GM23248 (cell line): ENCODE measurements around the gene MISP. TPM values are rescaled to one million over a fixed set of nuclear protein-coding genes. Genes with fewer than 3 reads are reported as not detected.

Experiments used
- DNase-seq: peaks from one replicate; pipeline ENCODE4 v3.0.0-alpha.2; 2015
- H2AFZ ChIP-seq: fragments of 200-600 bp; sonication (generic); 2 replicates; pipeline ENCODE4 v1.6.1; 2016; ENCODE audit warnings: antibody characterized with exemption
- H3F3A ChIP-seq: fragments of 200-600 bp; sonication (generic); 2 replicates; pipeline ENCODE4 v1.6.1; 2016; ENCODE audit warnings: mild to moderate bottlenecking, antibody characterized with exemption, mixed run types; ENCODE audit not compliant: insufficient read depth
- H3K27ac ChIP-seq: fragments of 200-600 bp; sonication (generic); 2 replicates; pipeline ENCODE4 v1.5.1; 2016; ENCODE audit warnings: mild to moderate bottlenecking
- H3K27me3 ChIP-seq: fragments of 200-600 bp; sonication (generic); replicated peaks from 2 replicates; pipeline ENCODE4 v1.6.1; 2016; ENCODE audit warnings: mild to moderate bottlenecking; ENCODE audit not compliant: insufficient read depth
- H3K36me3 ChIP-seq: fragments of 200-600 bp; sonication (generic); 2 replicates; pipeline ENCODE4 v1.6.1; 2016; ENCODE audit warnings: low read depth, mild to moderate bottlenecking
- H3K4me1 ChIP-seq: fragments of 200-600 bp; sonication (generic); 2 replicates; pipeline ENCODE4 v1.6.1; 2016; ENCODE audit warnings: mild to moderate bottlenecking; ENCODE audit not compliant: insufficient read depth
- H3K4me2 ChIP-seq: fragments of 200-600 bp; sonication (generic); one replicate; pipeline ENCODE4 v1.6.1; 2016; ENCODE audit warnings: mild to moderate bottlenecking; ENCODE audit not compliant: unreplicated experiment
- H3K4me3 ChIP-seq: fragments of 200-600 bp; sonication (generic); 2 replicates; pipeline ENCODE4 v1.5.1; 2016; ENCODE audit warnings: mild to moderate bottlenecking
- H3K79me2 ChIP-seq: fragments of 200-600 bp; sonication (generic); 2 replicates; pipeline ENCODE4 v1.6.1; 2016; ENCODE audit warnings: mild to moderate bottlenecking; ENCODE audit not compliant: insufficient read depth
- H3K9ac ChIP-seq: fragments of 200-600 bp; sonication (generic); 2 replicates; pipeline ENCODE4 v1.6.1; 2016; ENCODE audit warnings: mild to moderate bottlenecking
- H3K9me2 ChIP-seq: fragments of 200-600 bp; sonication (generic); 2 replicates; pipeline ENCODE4 v1.6.1; 2016; ENCODE audit warnings: mixed run types, mild to moderate bottlenecking, moderate library complexity; ENCODE audit not compliant: insufficient read depth
- H3K9me3 ChIP-seq: fragments of 200-600 bp; sonication (generic); one replicate; pipeline ENCODE4 v1.6.1; 2017; ENCODE audit warnings: low read depth
- H4K20me1 ChIP-seq: fragments of 200-600 bp; sonication (generic); 2 replicates; pipeline ENCODE4 v1.6.0; 2016; ENCODE audit not compliant: insufficient read depth
- EZH2 ChIP-seq: fragments of 200-600 bp; sonication (generic); IDR thresholded peaks from 2 replicates; pipeline ENCODE4 v1.6.1; 2018; ENCODE audit warnings: antibody characterized with exemption, mild to moderate bottlenecking; ENCODE audit not compliant: insufficient read depth, poor library complexity, severe bottlenecking
- EZH2phosphoT487 ChIP-seq: fragments of 200-600 bp; sonication (generic); IDR thresholded peaks from 2 replicates; pipeline ENCODE4 v1.6.1; 2018; ENCODE audit warnings: antibody characterized with exemption, moderate library complexity, mild to moderate bottlenecking, low read depth; ENCODE audit not compliant: insufficient read depth
- WGBS, 2 experiments: methylation state at CpG; one replicate each; pipeline ENCODE4 v1.1.6; 2015 to 2017; ENCODE audit warnings: low lambda C conversion rate in 2 of 2, low coverage in 1 of 2; ENCODE audit errors: missing lambda C conversion rate in 2 of 2; 5-methylcytosine and 5-hydroxymethylcytosine counted together
- in situ Hi-C: fragments of 300-500 bp; cut with MboI; formaldehyde crosslinking; loops from 2 replicates; pipeline ENCODE4 v1.15.0; 2020
- polyA plus RNA-seq: library from polyadenylated mRNA; unstranded; fragments of >200 nt; fragmentation: Nextera tagmentation; extraction: Ambion mirVana; gene quantifications from 2 replicates; pipeline ENCODE4 v1.2.1, GENCODE V29; 2016
- total RNA-seq: library from RNA; depleted of rRNA; stranded (reverse); fragments of >200 nt; shearing (Covaris generic); gene quantifications from 2 replicates; pipeline ENCODE4 v1.2.3, GENCODE V29; 2014

Gene MISP
- total and polyA plus RNA-seq, 2 experiments from 2014 or later: not detected

- DNase-seq: no peak
- peaks cover 61% of the 10 kb centered on the region for H3K36me3 ChIP-seq
- WGBS, 2 experiments: 92% methylated on average over 44 of the region's 44 CpGs
Observed at GRCh38 chr19:807627-808422, 56.9 kb downstream of the MISP start.

GRCh38 chr19:808423-808775 lies 57.5 kb downstream of the MISP start:
- DNase-seq: no peak
- TF ChIP-seq EZH2 (no peak), EZH2phosphoT487 (no peak)
- WGBS, 2 experiments: 95% methylated on average over 19 to 26 of the region's 26 CpGs
- Histone ChIP-seq H3K4me3 (no peak overlapping the region), H3K9ac (no peak overlapping the region), H3K4me1 (no peaks in the 10 kb centered on the region), H3K27me3 (no peaks in the 10 kb centered on the region), H3K36me3 (peaks cover 61% of the 10 kb centered on the region), H3K9me2 (no peaks in the 10 kb centered on the region), H2AFZ (no peak overlapping the region), H3F3A (peaks cover 22% of the 10 kb centered on the region), H3K27ac (no peak overlapping the region), H4K20me1 (peaks cover 3% of the 10 kb centered on the region; the same call in 1 of the 2 replicates), H3K79me2 (peaks cover 84% of the 10 kb centered on the region), H3K9me3 (no peaks in the 10 kb centered on the region), H3K4me2 (no peak overlapping the region)
- in situ Hi-C loops: no loop called here

More at GRCh38 chr19:807627-808422, 56.9 kb downstream of the MISP start:
- Histone ChIP-seq H3K79me2 (peaks cover 89% of the 10 kb centered on the region), H3K9ac (no peak overlapping the region), H4K20me1 (peaks cover 3% of the 10 kb centered on the region; the same call in 1 of the 2 replicates), H3K9me2 (no peaks in the 10 kb centered on the region), H3K4me1 (no peaks in the 10 kb centered on the region), H3K4me2 (no peak overlapping the region), H3K27me3 (no peaks in the 10 kb centered on the region), H3K9me3 (no peaks in the 10 kb centered on the region), H3K4me3 (no peak overlapping the region), H2AFZ (no peak overlapping the region), H3F3A (peaks cover 22% of the 10 kb centered on the region), H3K27ac (no peak overlapping the region)
- in situ Hi-C loops: no loop called here
- no peak for TF ChIP-seq EZH2
- no peak for TF ChIP-seq EZH2phosphoT487

DNA sequence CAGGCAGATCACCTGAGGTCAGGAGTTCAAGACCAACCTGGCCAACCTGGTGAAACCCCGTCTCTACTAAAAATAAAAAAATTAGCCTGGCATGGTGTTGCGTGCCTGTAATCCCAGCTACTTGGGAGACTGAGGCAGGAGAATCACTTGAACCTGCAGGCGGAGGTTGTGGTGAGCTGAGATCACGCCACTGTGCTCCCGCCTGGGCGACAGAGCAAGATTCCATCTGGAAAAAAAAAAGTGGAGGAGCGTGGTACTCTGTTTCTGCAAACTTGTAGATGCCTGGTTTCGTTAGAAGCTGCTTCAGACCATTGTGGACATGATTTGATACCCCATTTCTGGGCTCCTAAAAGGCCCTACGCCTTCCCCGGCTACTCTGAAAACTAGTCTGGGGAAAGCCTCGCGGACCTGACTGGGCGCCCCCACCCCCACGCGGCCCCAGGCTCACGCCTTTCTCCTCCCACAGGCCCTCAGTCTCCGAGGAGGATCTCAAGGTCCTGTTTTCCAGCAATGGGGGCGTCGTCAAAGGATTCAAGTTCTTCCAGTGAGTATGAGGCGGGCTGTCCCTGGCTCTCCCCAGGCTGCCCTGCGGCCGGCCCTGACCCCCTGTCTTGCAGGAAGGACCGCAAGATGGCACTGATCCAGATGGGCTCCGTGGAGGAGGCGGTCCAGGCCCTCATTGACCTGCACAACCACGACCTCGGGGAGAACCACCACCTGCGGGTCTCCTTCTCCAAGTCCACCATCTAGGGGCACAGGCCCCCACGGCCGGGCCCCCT lies 59.4 kb downstream of the MISP start:
- no peak for DNase-seq
- WGBS, 2 experiments: 89 to 90% methylated on average over 27 to 30 of the region's 30 CpGs
- Histone ChIP-seq H3K9me3 (no peaks in the 10 kb centered on the region), H3K27me3 (no peaks in the 10 kb centered on the region), H3K4me2 (no peak overlapping the region), H2AFZ (no peak overlapping the region), H3K4me1 (no peaks in the 10 kb centered on the region), H3K36me3 (peaks cover 53% of the 10 kb centered on the region), H3K27ac (no peak overlapping the region), H3K9me2 (no peaks in the 10 kb centered on the region), H4K20me1 (peaks cover 3% of the 10 kb centered on the region; the same call in 1 of the 2 replicates), H3F3A (peaks cover 22% of the 10 kb centered on the region), H3K9ac (no peak overlapping the region), H3K4me3 (no peak overlapping the region), H3K79me2 (peaks cover 65% of the 10 kb centered on the region)
- in situ Hi-C loops: no loop called here
- no peak for TF ChIP-seq EZH2phosphoT487
- TF ChIP-seq EZH2: no peak

- no peak for TF ChIP-seq EZH2
- TF ChIP-seq EZH2phosphoT487: no peak
- Histone ChIP-seq H3K9me2 (no peaks in the 10 kb centered on the region), H3K4me3 (no peak overlapping the region), H3K79me2 (peaks cover 58% of the 10 kb centered on the region), H3K9ac (no peak overlapping the region), H3K4me1 (no peaks in the 10 kb centered on the region), H4K20me1 (peaks cover 3% of the 10 kb centered on the region; the same call in 1 of the 2 replicates), H3K27me3 (no peaks in the 10 kb centered on the region), H3K9me3 (no peaks in the 10 kb centered on the region), H3K27ac (no peak overlapping the region), H2AFZ (no peak overlapping the region), H3K36me3 (peaks cover 51% of the 10 kb centered on the region), H3K4me2 (no peak overlapping the region), H3F3A (peaks cover 22% of the 10 kb centered on the region)
- in situ Hi-C loops: no loop called here
- WGBS, 2 experiments: 85 to 86% methylated on average over 18 to 25 of the region's 25 CpGs
- DNase-seq: no peak
Observed at GRCh38 chr19:810883-811489, 60.1 kb downstream of the MISP start.
